Amygdala (tissue), 56 donors: ENCODE results near the gene CACNA2D4.

ENCODE experiments used
- DNase-seq, 56 donors: peaks; one replicate each; lab custom pipeline; 2025; lab: John Stamatoyannopoulos, UW

CACNA2D4 gene

GRCh38 chr12:1878214-1878613, 40.2 kb downstream of the CACNA2D4 start:
- DNase-seq = no peak

- DNase-seq = no peak
Measured at GRCh38 chr12:1877169-1877878, 41.1 kb downstream of the CACNA2D4 start.

GRCh38 chr12:1876086-1876485, 42.4 kb downstream of the CACNA2D4 start:
- DNase-seq = no peak

GRCh38 chr12:1875608-1876007, 42.8 kb downstream of the CACNA2D4 start:
- DNase-seq = no peak

- DNase-seq = peak in 1 of 56 donors; percentile 11
Measured at GRCh38 chr12:1873531-1874510, 44.6 kb downstream of the CACNA2D4 start.

GRCh38 chr12:1872448-1872847, 46.0 kb downstream of the CACNA2D4 start:
- DNase-seq = no peak

- DNase-seq = no peak
Measured at GRCh38 chr12:1872001-1872400, 46.5 kb downstream of the CACNA2D4 start.

- DNase-seq = no peak
Measured at GRCh38 chr12:1870998-1871917, 47.2 kb downstream of the CACNA2D4 start.

GRCh38 chr12:1870086-1870485, 48.4 kb downstream of the CACNA2D4 start:
- DNase-seq = no peak

GRCh38 chr12:1869145-1869544, 49.3 kb downstream of the CACNA2D4 start:
- DNase-seq = no peak

GRCh38 chr12:1865284-1865866, 53.1 kb downstream of the CACNA2D4 start:
- no peak for DNase-seq

- no peak for DNase-seq
Measured at GRCh38 chr12:1864867-1865266, 53.6 kb downstream of the CACNA2D4 start.

- DNase-seq = no peak
Measured at GRCh38 chr12:1864456-1864855, 54.0 kb downstream of the CACNA2D4 start.

GRCh38 chr12:1863823-1864222, 54.6 kb downstream of the CACNA2D4 start:
- DNase-seq = no peak

- no peak for DNase-seq
Measured at GRCh38 chr12:1862973-1863372, 55.5 kb downstream of the CACNA2D4 start.

- no peak for DNase-seq
Measured at GRCh38 chr12:1859643-1860042, 58.8 kb downstream of the CACNA2D4 start.

GRCh38 chr12:1858456-1858855, 60.0 kb downstream of the CACNA2D4 start:
- no peak for DNase-seq

- DNase-seq = no peak
Measured at GRCh38 chr12:1857821-1858220, 60.6 kb downstream of the CACNA2D4 start.

GRCh38 chr12:1857086-1857485, 61.4 kb downstream of the CACNA2D4 start:
- no peak for DNase-seq

- DNase-seq = no peak
Measured at GRCh38 chr12:1855241-1855640, 63.2 kb downstream of the CACNA2D4 start.
